Esophagus muscularis mucosa (tissue), 4 donors: ENCODE measurements around the gene USP36. TPM values are rescaled to one million over a fixed set of nuclear protein-coding genes. Genes with fewer than 3 reads are reported as not detected.
"Not testable (repeated sequence)": the region's sequence is repeated elsewhere in the genome, so short reads cannot be mapped to it uniquely, and the experiment has no call there.

ENCODE experiments used
- DNase-seq: peaks from one replicate; pipeline ENCODE4 v3.0.0-alpha.2; 2017; ENCODE audit errors: extremely low spot score
- H3K27ac ChIP-seq, 4 donors: fragments of 200-600 bp; sonication (generic); replicated peaks in 1 of 4; 1 replicate in 3 of 4; 2 replicates in 1 of 4; pipeline ENCODE4 v1.5.1; 2016 to 2019; ENCODE audit warnings: mild to moderate bottlenecking in 1 of 4
- H3K27me3 ChIP-seq, 4 donors: fragments of 200-600 bp; sonication (generic); one replicate each; pipeline versions ENCODE4 v1.5.1 to v1.6.0; 2016 to 2019
- H3K36me3 ChIP-seq, 4 donors: fragments of 200-600 bp; sonication (generic); one replicate each; pipeline ENCODE4 v1.5.1; 2016 to 2019
- H3K4me1 ChIP-seq, 4 donors: fragments of 200-600 bp; sonication (generic); one replicate each; pipeline ENCODE4 v1.5.1; 2016 to 2019
- H3K4me3 ChIP-seq, 4 donors: fragments of 200-600 bp; sonication (generic); 1 replicate in 2 of 4; 2 replicates in 2 of 4; pipeline ENCODE4 v1.5.1; 2016 to 2019; ENCODE audit warnings: mild to moderate bottlenecking in 4 of 4, moderate library complexity in 1 of 4
- H3K9me3 ChIP-seq, 4 donors: fragments of 200-600 bp; sonication (generic); 1 replicate in 3 of 4; 2 replicates in 1 of 4; pipeline ENCODE4 v1.5.1; 2016 to 2019
- CTCF ChIP-seq, 3 experiments: fragments of 200-600 bp in 2 of 3; fragments of 450-650 bp in 1 of 3; sonication (generic) in 2 of 3; IDR thresholded peaks; one replicate each; pipeline ENCODE4 v1.5.1; 2017 to 2019; ENCODE audit warnings: antibody characterized with exemption in 3 of 3, mild to moderate bottlenecking in 2 of 3, moderate library complexity in 1 of 3
- EP300 ChIP-seq: sonication (generic); formaldehyde crosslinking; IDR thresholded peaks from one replicate; pipeline ENCODE4 v1.6.1; 2017; ENCODE audit warnings: antibody characterized with exemption
- POLR2A ChIP-seq: fragments of 450-650 bp; IDR thresholded peaks from one replicate; pipeline ENCODE4 v1.6.1; 2017; ENCODE audit warnings: antibody characterized with exemption, moderate library complexity, mild to moderate bottlenecking, low read depth
- POLR2AphosphoS5 ChIP-seq, 2 donors: sonication (generic); formaldehyde crosslinking; IDR thresholded peaks; one replicate each; pipeline ENCODE4 v1.6.1; 2017; ENCODE audit warnings: antibody characterized with exemption in 2 of 2
- WGBS: methylation state at CpG from one replicate; pipeline ENCODE4 v1.1.5; 2018; 5-methylcytosine and 5-hydroxymethylcytosine counted together
- intact Hi-C: fragments of 100-400 bp; cut with DNase I; formaldehyde crosslinking; loops from one replicate; pipeline ENCODE4 v1.15.1; 2023
- total RNA-seq, 4 donors: library from RNA; depleted of rRNA; stranded (reverse); fragments of >200 nt; gene quantifications; one replicate each; pipeline versions ENCODE4 v1.1.0 to v1.2.1, GENCODE V29; 2016

The USP36 gene
- total RNA-seq, 4 donors from 2014 or later, result 23.3 to 44.7 (median 32.2) TPM

DNA sequence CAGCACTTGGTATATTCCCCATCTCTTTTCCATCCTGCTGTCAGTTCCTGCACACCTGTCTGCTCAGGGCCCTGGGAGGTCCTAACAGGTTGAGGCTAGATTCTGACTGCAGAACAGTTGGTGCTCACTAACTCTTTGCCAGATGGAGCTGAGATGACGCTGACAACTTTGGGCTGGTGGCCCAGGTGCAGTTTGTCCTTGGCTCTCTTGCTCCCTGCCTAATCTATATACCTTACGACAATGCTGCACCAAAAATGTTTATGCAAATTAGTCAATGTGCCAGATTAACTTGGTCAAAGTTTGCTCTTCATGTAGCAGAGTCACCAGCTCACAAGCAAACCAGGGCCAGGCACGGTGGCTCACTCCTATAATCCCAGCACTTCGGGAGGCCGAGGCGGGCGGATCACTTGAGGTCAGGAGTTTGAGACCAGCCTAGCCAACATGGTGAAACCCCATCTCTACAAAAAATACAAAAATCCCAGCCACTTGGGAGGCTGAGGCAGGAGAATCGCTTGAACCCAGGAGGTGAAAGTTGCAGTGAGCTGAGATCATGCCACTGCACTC, 36.4 kb upstream of the USP36 start:
- H3K4me3 ChIP-seq, DNase-seq, H3K27me3 ChIP-seq, intact Hi-C loops, H3K9me3 ChIP-seq: not testable (repeated sequence)
- peaks cover 80 to 93% (median 91%) of the 10 kb centered on the region in 4 donors for H3K4me1 ChIP-seq
- TF ChIP-seq POLR2AphosphoS5 (IDR thresholded peaks at IDR 0.05), result peak in 1 of 2 donors; percentile 17
- peaks cover 0 to 17% (median 13%) of the 10 kb centered on the region in 4 donors for H3K36me3 ChIP-seq
- H3K27ac ChIP-seq, result peak overlapping the region; percentile 65 to 90 (median 74)
- 79% methylated on average over 8 of the region's 8 CpGs for WGBS

DNA sequence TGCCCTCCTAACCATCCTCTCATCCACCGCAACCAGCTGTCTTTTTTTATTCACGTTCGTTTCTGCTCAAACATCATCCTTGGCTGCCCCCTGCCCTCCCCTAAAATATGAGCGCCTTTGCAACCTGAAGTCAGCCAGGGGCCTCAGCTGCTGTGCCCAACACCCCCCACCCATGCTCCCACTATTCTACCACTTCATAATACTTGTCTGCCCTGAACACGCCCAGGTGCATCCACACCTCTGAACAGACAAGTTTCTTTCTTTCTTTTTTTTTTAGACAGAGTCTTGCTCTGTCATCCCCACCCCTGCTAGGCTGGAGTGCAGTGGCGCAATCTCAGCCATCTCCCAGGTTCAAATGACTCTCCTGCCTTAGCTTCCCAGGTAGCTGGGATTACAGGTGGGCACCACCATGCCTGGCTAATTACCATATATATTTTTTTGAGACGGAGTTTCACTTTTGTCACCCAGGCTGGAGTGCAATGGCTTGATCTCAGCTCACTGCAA, 35.5 kb upstream of the USP36 start:
- Histone ChIP-seq H3K27ac (peak overlapping the region; percentile 65 to 90 (median 74)), H3K4me3 (no peak overlapping the region), H3K36me3 (peaks cover 2 to 25% (median 20%) of the 10 kb centered on the region in 4 donors), H3K27me3 (no peaks in the 10 kb centered on the region), H3K4me1 (peaks cover 72 to 84% (median 82%) of the 10 kb centered on the region in 4 donors), H3K9me3 (no peaks in the 10 kb centered on the region)
- TF ChIP-seq POLR2A, result no peak
- no peak for TF ChIP-seq CTCF (IDR thresholded peaks at IDR 0.05)
- TF ChIP-seq EP300, result no peak
- TF ChIP-seq POLR2AphosphoS5 (IDR thresholded peaks at IDR 0.05), result no peak
- intact Hi-C loops, result no loop called here
- 68% methylated on average over 7 of the region's 7 CpGs for WGBS
- no peak for DNase-seq

DNA sequence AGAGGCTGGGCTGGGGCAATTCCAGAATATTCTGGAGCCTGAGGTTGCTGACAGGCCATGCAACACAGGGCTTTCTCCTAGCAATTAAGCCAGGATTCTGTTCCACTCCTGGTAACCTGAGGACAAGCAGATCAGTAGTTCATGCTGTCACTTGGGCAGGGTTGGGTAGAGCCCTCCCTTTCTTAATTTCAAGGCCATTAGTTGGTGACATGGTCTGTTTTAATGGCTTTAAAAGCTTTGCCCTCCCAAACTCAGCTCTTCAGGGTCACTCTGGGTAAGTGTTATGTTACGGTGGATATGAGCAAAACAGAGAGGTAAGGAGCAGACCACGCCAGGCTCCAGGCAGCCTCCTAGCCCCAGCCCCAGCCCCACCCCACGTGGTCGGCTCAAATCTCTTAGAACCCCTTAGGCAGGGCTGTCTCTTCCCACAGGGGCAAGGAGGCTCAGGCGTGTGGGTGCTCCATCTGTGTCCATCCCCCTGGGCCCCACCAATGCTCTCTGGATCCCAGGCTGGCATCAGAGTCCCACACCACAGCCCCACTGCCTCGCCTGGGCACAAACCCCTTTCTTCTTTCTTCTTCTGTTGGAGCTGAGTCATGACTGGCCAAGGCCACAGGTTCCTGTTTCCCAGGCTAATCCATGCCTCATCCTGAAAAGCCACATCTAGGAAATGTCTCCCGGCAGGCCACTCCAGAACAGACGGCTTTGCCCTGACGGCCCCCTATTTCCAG, 34.9 kb upstream of the USP36 start:
- no peaks in the 10 kb centered on the region for H3K9me3 ChIP-seq
- peaks cover 66 to 78% (median 76%) of the 10 kb centered on the region in 4 donors for H3K4me1 ChIP-seq
- no peak for DNase-seq
- H3K27me3 ChIP-seq, result no peaks in the 10 kb centered on the region
- no peak for TF ChIP-seq EP300
- TF ChIP-seq POLR2A, result no peak
- WGBS, result 54% methylated on average over 9 of the region's 9 CpGs
- no peak overlapping the region for H3K4me3 ChIP-seq
- peak overlapping the region; percentile 65 to 90 (median 74) for H3K27ac ChIP-seq
- intact Hi-C loops, result no loop called here
- H3K36me3 ChIP-seq, result peaks cover 8 to 31% (median 26%) of the 10 kb centered on the region in 4 donors

- H3K36me3 ChIP-seq, result peaks cover 26 to 48% (median 42%) of the 10 kb centered on the region in 4 donors
- no peak for DNase-seq
- no peaks in the 10 kb centered on the region for H3K9me3 ChIP-seq
- TF ChIP-seq CTCF (IDR thresholded peaks at IDR 0.05) (no peak), EP300 (no peak), POLR2AphosphoS5 (IDR thresholded peaks at IDR 0.05) (peak in 1 of 2 donors; percentile 33), POLR2A (no peak)
- intact Hi-C loops, result no loop called here
- no peak overlapping the region for H3K4me3 ChIP-seq
- peaks cover 48 to 61% (median 59%) of the 10 kb centered on the region in 4 donors for H3K4me1 ChIP-seq
- peak overlapping the region; percentile 65 to 90 (median 74) for H3K27ac ChIP-seq
- no peaks in the 10 kb centered on the region for H3K27me3 ChIP-seq
- WGBS, result 62% methylated on average over 21 of the region's 21 CpGs
Observed at GRCh38 chr17:78873519-78874340, 33.1 kb upstream of the USP36 start.

DNA sequence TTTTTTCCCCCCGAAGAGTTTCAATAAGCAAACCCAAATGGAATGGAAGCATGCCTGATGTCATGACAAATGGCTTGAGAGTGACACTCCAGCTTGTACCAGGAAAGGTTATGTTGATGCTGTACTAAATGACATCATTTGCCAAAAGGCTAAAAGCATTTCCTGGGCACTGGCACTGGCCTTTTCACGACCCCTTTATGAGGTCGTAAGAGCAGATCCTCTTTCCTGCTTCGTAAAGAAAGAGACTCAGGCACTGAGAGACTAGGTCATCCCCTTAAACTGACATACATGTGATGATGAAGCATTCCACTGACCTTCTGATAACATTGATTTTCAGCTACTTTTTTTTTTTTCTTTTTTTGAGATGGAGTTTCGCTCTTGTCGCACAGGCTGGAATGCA, 31.9 kb upstream of the USP36 start:
- Histone ChIP-seq H3K27ac (peak overlapping the region in 2 of 4 donors; percentile 84 to 90), H3K9me3 (no peaks in the 10 kb centered on the region), H3K4me1 (peaks cover 43 to 58% (median 53%) of the 10 kb centered on the region in 4 donors), H3K36me3 (peaks cover 38 to 60% (median 51%) of the 10 kb centered on the region in 4 donors), H3K27me3 (no peaks in the 10 kb centered on the region), H3K4me3 (no peak overlapping the region)
- no peak for DNase-seq
- WGBS, result 81% methylated on average over 6 of the region's 6 CpGs
- intact Hi-C loops, result no loop called here
- TF ChIP-seq CTCF (IDR thresholded peaks at IDR 0.05), result no peak
- no peak for TF ChIP-seq EP300
- no peak for TF ChIP-seq POLR2A
- no peak for TF ChIP-seq POLR2AphosphoS5 (IDR thresholded peaks at IDR 0.05)
